Cardiac fibroblast (primary cell): ENCODE data around the gene STOX2.

Experiments used
- DNase-seq, 2 donors: peaks; one replicate each; pipeline versions ENCODE4 v3.0.0 to v3.0.0-alpha.2; 2010; ENCODE audit warnings: low read depth in 2 of 2
- H3K4me3 ChIP-seq, 2 donors: replicated peaks in 1 of 2; 1 replicate in 1 of 2; 2 replicates in 1 of 2; pipeline ENCODE4 v1.5.1; 2011; ENCODE audit warnings: low read depth in 2 of 2, low read length in 2 of 2, mild to moderate bottlenecking in 2 of 2, moderate library complexity in 1 of 2
- TF ChIP-seq, protein P1 (sequence below): IDR thresholded peaks from one replicate; pipeline ENCODE4 v1.5.1; 2011; ENCODE audit warnings: low read depth, mild to moderate bottlenecking, low read length, inconsistent platforms

The STOX2 gene

DNA sequence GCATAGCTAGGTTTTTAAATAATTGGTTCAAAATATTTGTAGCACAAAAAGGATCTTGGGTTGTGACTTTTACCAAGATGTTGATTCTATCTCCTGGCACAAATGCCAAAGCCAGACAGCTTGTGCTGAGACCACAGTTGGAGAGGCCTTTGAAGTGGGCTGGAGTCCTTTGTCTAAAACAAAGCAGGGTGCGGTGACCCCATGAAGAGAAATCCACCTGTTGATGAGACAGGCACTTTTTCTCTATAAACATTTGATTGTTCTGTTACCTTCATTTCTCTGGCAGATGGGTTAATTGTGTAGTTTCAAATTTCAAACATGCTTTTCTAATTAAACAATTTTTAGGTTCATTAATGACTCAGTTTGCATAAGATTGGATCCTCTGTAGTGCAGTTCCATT, 56.7 kb downstream of the STOX2 start:
- TF ChIP-seq, protein P1, sequence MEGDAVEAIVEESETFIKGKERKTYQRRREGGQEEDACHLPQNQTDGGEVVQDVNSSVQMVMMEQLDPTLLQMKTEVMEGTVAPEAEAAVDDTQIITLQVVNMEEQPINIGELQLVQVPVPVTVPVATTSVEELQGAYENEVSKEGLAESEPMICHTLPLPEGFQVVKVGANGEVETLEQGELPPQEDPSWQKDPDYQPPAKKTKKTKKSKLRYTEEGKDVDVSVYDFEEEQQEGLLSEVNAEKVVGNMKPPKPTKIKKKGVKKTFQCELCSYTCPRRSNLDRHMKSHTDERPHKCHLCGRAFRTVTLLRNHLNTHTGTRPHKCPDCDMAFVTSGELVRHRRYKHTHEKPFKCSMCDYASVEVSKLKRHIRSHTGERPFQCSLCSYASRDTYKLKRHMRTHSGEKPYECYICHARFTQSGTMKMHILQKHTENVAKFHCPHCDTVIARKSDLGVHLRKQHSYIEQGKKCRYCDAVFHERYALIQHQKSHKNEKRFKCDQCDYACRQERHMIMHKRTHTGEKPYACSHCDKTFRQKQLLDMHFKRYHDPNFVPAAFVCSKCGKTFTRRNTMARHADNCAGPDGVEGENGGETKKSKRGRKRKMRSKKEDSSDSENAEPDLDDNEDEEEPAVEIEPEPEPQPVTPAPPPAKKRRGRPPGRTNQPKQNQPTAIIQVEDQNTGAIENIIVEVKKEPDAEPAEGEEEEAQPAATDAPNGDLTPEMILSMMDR, result no peak
- no peak for DNase-seq
- no peak overlapping the region for H3K4me3 ChIP-seq

DNA sequence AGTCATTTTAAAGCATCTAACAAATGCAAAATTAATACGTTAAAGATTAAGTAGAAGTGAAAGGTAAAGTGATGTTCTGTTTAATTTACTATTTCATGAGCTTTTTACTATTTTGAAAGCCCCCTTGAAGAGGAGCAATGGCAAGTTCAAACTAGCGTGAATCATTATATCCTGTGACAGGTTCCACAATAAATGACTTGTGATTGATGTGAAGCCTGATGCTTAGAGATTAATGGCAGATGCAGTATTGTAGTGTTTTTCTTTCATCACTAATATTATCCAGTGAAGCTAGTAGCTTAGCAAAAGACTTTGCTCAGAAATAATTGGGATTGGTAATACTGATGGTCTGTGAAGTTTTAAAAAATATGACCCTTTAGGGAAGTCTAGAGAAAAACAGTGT, 57.3 kb downstream of the STOX2 start:
- no peak for DNase-seq
- H3K4me3 ChIP-seq, result no peak overlapping the region
- TF ChIP-seq, protein P1, result no peak

DNA sequence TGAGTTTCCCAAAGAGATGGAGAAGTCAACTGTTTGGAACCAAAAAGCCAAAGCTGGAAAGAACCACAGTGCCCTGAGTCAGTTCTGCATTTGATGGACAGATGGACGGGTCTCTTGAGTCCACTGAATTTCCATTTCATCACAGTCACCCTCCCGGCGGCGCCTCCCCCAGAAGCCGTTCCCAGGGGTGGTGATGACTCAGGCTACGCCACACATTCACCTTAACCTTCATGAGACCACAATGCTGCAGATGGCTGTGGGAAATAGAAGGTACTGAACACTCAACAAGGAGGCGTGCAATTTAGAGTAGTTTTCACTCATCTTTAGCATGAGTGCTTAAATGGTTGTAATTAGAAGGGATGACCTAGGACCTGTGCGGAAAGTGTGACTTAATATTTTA, 61.3 kb downstream of the STOX2 start:
- no peak overlapping the region for H3K4me3 ChIP-seq
- no peak for DNase-seq
- TF ChIP-seq, protein P1, result no peak

DNA sequence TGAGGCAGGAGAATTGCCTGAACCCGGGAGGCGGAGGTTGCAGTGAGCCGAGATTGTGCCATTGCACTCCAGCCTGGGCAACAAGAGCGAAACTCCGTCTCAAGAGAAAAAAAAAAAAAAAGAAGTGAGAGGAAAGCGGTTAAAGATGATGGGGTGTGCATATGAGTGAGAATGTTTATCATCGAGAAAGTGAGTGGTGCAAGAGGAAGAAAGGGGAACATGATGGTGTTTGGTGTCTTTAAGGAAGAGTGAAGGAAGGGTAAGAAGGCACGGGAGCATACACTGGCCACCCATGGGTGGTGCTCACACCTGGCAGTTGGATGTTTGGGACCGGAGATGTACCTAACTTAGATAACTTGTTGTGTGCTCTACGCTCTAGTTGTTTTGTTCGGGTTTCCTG, 62.2 kb downstream of the STOX2 start:
- H3K4me3 ChIP-seq, result no peak overlapping the region
- TF ChIP-seq, protein P1, result no peak
- no peak for DNase-seq

DNA sequence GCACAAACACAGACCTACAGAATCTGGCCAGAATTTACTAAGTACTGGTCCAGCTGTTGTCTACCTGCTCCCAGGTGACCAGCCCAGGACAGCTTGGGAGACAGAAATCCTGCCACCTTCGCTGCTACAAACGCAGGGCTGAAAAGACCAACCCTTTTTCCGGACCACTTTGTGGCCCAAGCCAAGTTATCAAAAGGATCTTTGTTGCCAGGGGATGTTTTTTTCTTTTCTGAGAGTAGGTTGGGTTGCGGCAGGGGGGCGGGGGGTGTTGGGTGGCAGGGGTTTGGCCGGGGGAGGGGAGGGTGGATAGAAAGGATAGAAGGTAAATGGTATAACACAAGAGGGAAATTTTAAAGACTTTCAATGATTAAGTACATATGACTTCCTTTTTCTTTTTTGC, 63.4 kb downstream of the STOX2 start:
- no peak for DNase-seq
- TF ChIP-seq, protein P1, result no peak
- H3K4me3 ChIP-seq, result no peak overlapping the region

DNA sequence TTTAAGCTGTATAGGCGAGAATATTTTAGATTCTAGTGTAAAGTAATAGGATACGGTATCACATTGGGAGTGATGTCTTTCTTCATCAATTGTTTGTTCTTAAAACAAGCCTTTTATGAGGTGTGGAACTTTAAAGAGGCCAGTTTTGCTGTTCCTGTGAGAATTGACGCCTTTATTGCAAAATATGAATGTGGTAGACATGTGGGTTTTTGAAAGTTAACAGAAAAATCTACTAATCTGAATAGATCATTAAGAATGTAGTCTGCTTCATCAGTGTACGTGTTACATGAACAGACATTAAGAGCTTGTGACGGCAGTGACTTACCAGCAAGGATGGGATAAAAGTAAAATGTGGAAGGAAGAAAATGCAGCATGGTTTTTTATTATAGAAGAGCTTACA, 63.8 kb downstream of the STOX2 start:
- TF ChIP-seq, protein P1, result no peak
- DNase-seq, result no peak
- no peak overlapping the region for H3K4me3 ChIP-seq

DNA sequence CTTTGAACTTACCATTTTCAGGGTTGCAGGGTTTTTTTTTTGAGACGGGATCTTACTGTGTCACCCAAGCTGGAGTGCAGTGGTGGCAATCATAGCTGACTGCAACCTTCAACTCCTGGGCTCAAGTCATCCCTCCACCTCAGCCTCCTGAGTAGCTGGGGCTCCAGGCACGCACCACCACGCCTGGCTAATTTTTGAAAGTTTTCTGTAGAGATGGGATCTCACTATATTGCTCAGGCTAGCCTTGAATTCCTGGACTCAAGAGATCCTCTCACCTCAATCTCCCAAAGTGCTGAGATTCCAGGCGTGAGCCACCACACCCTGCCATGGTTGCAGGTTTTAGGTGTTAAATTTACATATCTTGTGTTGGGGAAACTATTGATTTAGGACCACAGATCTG, 64.5 kb downstream of the STOX2 start:
- TF ChIP-seq, protein P1, result no peak
- no peak for DNase-seq
- H3K4me3 ChIP-seq, result no peak overlapping the region
